GM23248 (cell line): ENCODE data around the gene COL6A5.

ENCODE experiments used
- EZH2 ChIP-seq: fragments of 200-600 bp; sonication (generic); IDR thresholded peaks from 2 replicates; pipeline ENCODE4 v1.6.1; 2018; ENCODE audit warnings: antibody characterized with exemption, mild to moderate bottlenecking; ENCODE audit not compliant: insufficient read depth, poor library complexity, severe bottlenecking
- EZH2phosphoT487 ChIP-seq: fragments of 200-600 bp; sonication (generic); IDR thresholded peaks from 2 replicates; pipeline ENCODE4 v1.6.1; 2018; ENCODE audit warnings: antibody characterized with exemption, moderate library complexity, mild to moderate bottlenecking, low read depth; ENCODE audit not compliant: insufficient read depth

DNA sequence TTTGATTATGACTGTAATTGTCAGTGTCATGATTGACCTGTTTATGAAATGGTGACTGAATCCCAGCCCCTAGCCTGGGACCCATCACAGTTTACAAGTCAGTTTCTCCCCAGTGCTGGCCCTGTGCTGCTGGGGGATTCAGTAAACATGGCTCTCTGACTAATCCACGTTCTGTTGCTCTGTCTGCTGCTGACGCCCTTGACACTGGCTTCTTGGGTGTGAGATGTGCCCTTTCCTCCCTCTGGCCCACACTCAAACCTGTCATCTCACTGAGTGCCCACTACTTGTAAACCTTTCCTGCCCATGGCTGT, 84.2 kb downstream of the COL6A5 start:
- TF ChIP-seq EZH2 (no peak), EZH2phosphoT487 (no peak)
